ENCODE measurements around the gene ADCYAP1R1.

The ADCYAP1R1 gene

GRCh38 chr7:31092606-31093005 is 40.5 kb downstream of the ADCYAP1R1 start:
- DNase-seq = no peak

- DNase-seq = no peak
Observed at GRCh38 chr7:31093282-31093681, 41.2 kb downstream of the ADCYAP1R1 start.

DNA sequence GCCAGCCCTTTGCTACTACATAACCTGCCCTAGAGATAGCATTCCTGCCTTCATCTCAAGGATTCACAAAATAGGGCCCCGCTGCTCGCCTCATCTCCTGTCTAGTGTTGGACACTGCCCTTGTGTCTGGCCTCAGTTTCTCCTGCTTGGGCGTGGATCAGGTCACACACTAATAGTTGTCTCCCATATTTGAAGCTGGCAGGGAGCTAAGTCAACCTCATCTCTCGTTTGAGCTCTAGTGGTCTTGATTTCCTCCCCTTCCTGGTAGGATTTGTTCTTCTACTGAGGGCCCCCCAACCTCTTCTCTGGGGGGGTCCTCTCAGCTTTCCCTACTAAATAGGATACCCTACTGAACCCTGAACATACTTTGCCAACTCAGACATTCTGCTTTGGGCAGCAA is 42.2 kb downstream of the ADCYAP1R1 start:
- DNase-seq = no peak

DNA sequence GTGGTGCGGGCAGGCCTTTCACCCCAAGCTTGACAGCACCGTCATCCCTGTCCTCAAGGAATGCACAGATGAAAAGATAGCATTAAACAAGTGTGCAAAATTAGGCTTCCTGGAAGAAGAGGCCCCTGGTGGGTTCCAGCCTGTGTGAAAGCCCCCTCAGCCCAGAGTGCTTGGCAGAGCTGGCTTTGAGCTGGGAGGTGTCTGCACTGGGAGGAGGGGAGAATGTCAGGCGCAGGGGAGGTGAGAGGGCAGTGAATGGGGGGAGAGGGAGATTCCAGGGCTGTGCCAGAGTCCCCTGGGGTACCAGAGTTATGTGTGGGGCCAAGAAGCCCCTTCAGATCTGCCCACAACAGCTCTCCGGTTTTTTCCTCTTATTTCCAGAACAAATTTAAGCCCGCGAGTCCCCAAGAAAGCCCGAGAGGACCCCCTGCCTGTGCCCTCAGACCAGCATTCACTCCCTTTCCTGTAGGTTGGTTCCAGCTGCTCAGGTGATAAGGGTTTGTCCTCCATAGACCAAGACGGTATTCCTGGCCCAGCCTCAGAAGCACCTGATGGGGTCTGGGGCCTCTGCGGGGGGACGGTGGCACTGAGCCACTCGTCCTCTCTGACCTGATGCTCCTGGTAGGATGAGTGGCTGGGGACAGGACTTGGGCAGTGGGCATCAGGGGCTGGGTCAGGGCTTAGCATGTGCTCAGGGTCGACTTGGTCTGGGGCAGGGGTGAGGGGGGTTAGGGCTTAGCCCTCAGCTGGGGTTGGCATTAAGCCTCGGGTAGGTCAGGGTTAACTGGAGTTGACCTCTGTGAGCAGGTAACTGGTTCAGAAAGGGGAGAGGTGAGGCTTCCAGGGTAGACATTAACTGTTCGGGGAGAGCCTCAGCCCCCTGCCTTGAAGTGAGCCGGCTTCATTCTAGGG is 43.4 kb downstream of the ADCYAP1R1 start:
- DNase-seq = no peak

DNA sequence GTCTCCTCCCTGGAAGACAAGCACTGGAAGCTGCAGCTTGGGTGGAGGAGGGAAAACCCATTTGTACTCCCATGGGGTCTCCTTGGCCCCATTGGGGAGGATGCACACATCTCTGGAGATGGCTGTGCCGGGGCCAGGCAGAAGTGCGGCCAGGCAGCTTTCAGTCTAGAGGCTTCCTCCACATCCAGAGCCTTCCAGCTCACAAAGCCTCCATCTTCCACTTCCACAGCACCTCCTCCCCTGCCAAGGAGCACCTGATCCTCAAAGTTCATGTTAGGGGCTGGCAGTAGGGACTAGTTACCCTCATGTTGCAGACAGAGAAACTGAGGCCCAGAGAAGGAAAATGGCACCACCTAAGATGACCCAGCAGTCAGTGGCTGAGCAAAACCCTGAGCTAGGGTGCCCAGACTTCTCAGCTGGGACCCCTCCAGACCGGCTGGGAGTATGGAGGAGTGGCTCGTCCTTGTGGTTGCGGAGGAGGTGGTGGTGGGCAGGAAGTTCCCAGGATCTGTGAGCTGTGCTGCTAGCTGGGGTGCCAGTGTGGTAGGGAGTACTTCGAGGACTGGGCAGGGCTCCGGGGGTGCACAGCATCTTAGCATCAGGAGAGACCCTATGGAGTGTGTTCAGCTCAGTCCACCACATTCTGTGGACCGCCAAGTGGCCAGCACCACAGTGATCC is 44.2 kb downstream of the ADCYAP1R1 start:
- DNase-seq = no peak

- DNase-seq = no peak
Observed at GRCh38 chr7:31096877-31097258, 44.8 kb downstream of the ADCYAP1R1 start.

GRCh38 chr7:31098642-31099360 is 46.7 kb downstream of the ADCYAP1R1 start:
- no peak for DNase-seq

DNA sequence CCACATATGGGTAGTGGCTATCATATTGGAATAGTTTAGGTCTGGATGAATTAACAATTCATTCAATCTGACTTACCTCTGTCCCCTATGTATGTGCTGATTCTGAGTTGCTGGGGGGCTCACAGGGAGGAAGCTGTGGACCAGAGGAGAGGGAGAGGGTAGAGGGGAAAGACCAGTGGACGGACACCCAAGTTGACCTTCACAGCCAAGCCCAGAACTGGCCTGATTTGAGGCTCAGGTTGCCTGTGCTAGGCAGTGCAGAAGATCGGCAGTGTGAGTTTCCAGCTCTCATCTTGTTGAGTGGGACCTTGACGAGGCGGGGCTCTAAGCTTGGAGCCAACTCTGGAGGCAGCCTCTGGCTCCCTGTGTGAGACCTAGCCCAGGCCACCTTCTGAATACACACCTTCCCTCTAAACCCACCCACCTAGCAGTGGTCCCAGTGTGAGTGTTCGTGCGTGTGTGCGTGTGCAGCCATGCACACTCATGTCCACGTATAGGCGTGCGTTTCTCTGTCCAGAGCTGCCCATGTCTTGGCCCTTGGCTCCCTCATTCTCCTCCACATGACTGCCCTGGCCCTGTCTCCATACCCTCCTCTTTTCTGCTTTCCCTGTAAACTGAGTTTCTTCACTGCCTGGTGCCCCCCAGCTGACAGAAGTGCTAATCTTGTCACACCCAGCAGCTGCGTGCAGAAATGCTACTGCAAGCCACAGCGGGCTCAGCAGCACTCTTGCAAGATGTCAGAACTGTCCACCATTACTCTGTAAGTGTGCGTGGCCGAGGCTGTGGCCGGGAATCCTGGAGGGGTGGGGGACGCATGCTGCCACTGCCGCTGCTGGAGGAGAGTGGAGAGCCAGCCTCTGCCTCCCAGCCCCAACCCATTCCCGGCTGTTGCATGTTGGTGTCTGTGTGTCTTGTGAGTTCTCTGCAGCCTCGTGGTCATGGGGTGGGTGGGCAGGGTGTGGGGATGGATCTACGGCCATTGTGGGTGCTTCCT is 47.6 kb downstream of the ADCYAP1R1 start:
- DNase-seq = no peak

DNA sequence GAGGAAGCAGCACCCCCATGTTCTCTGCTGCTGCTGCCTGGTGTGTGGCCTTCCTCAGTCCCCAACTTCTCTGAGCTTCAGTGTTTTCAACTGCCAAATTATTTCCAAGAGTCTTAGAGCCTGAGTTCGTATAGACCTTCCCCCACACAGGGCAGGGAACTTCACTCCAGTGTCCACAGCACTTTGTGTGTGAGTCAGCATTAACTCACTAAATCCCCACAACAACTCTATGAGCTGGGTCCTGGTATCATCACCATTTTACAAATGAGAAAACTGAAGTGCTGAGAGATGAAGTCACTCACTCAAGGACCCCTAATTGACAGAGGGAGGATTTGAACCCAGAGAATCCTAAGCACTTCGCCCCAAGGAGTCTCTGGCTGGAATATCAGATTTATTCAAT is 48.3 kb downstream of the ADCYAP1R1 start:
- DNase-seq = no peak

- no peak for DNase-seq
Observed at GRCh38 chr7:31100871-31101270, 48.8 kb downstream of the ADCYAP1R1 start.

DNA sequence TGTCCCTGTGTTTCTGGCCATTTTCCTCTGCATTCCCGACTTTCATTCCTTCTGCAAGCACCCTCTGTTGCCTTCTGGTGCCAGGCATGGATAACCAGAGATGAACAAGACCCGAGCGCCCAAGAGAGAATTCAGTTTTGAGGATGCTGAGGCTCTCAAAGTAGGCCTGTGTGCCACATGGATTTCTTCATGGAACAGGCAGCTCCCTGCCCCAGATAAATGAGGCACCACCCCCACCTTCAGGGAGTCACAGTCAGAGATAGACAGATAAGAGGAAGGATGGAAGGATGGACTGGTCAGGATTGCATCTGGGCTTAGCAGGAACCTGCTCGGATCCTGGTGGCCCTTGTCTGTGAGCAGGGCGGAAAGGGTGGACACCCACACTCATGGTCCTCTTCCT is 49.4 kb downstream of the ADCYAP1R1 start:
- no peak for DNase-seq

- no peak for DNase-seq
Observed at GRCh38 chr7:31102151-31102972, 50.3 kb downstream of the ADCYAP1R1 start.

DNA sequence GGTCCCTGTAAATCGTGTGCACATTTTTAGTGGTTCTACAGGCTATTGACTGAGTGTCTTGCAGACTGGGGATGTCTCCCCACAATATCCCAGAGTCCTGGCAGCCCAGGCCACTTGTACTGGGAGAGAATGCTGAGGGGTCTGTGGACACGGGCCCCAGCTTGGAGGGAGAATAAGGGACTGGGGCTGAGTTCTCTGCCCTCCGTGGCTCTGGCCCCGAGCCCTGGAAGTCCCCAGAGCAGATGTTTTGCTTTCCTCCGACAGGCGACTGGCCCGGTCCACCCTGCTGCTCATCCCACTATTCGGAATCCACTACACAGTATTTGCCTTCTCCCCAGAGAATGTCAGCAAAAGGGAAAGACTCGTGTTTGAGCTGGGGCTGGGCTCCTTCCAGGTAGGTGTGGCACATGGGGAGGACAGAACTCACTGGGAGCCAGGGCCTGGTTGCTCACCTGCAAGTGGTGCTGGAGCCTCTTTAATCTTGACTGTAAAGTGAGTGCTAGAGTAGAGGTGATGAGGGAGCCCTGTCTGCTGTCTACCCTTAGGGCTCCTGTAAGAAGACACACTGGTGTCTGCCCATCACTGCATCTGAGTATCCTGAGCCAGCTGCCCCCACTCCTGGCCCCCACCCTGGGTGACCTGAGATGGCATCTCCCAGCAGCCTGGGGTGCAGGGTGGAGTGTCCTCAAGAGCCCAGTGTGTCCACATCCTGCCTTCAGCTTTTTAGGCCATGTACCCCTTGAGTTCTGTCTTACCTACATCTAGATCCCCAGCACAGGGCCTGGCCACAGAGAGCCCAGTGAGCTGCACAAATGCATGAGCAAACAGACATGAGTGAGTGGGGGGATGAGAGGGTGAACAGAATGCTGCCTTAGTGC is 51.1 kb downstream of the ADCYAP1R1 start:
- DNase-seq = no peak

- no peak for DNase-seq
Observed at GRCh38 chr7:31104361-31105255, 52.5 kb downstream of the ADCYAP1R1 start.

DNA sequence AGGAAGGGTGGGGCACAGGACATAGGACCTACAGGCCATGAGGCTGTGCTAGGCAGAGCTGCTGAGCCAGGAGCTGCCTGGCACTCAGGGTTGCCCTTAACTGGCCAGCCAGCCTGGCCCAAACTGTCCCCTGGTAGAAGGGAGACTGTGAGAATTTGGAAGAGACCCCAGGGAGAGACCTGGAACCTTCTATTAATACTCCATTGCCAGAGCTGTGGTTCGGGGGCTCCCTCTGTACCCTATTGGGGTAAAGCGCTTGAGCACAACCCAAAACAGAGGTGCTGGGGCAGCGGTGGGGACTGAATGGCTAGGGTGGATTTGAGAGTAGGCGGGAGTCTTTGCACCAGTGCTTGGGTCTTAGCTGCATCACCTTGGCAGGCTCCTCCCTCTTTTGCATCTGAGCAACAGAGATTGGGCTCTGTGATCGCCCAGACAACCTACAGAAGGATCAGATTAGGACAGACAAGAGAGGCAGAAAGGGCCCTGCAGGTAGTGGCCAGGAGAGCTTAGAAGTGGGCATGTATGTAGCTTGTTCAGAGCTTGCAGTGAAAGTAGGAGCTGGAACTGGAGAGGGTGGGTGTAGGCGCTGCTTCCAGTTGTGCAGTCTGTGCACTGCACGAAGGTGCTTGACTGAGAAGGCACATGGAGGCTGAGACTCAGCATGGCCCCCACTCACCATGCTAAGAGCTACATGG is 53.3 kb downstream of the ADCYAP1R1 start:
- no peak for DNase-seq

DNA sequence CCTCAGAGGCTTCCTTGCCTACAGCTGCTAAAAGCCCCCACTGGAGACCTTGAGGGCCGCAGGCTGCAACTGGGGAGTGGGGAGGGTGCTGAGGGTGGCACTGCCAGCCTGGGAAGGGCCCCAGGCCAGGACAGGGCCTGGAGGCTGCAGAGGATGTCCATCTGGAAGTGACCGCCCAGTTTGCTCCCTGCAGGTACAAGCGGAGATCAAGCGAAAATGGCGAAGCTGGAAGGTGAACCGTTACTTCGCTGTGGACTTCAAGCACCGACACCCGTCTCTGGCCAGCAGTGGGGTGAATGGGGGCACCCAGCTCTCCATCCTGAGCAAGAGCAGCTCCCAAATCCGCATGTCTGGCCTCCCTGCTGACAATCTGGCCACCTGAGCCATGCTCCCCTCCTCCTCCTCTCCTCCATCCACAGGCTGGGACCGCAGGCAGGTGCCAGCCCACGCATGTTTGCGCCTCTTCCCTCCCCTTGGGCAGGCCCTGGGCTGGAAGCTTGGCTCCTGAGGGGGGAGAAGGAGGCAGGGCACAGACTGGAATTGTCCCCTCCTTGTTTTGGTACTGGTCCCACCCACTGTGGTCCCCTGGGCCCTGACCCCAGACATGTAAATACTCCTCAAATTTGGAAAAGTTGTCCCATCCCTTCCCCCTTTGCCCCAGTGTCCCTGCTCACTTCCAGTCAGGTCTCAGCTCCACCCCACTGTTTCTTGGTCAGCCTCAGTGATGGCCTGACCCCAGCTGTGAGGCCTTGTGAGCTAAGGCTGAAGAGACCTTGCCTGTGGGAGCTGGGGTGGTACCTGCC is 54.4 kb downstream of the ADCYAP1R1 start:
- DNase-seq = no peak

Measured in CD4-positive, alpha-beta T cell treated with Interleukin-6 for 4 hours (primary cell).